Fibroblast of villous mesenchyme (primary cell): Measurements from ENCODE around the gene GPC6. TPM values are rescaled to one million over a fixed set of nuclear protein-coding genes. Genes with fewer than 3 reads are reported as not detected.

Source experiments
- DNase-seq: peaks from one replicate; pipeline ENCODE4 v3.0.0-alpha.2; 2010; ENCODE audit warnings: low read depth
- H3K4me3 ChIP-seq: 2 replicates; pipeline ENCODE4 v1.5.1; 2011; ENCODE audit warnings: low read depth, mild to moderate bottlenecking, low read length
- total RNA-seq: library from RNA; depleted of rRNA; stranded (reverse); fragments of >200 nt; gene quantifications from 2 replicates; pipeline ENCODE4 v1.2.3, GENCODE V29; 2012
- TF ChIP-seq, protein P1 (sequence below): IDR thresholded peaks from 2 replicates; pipeline ENCODE4 v1.5.1; 2012; ENCODE audit warnings: low read depth, mild to moderate bottlenecking, low read length; ENCODE audit not compliant: insufficient read depth

GPC6 gene
- total RNA-seq, 1 donor, result 6.0 TPM

DNA sequence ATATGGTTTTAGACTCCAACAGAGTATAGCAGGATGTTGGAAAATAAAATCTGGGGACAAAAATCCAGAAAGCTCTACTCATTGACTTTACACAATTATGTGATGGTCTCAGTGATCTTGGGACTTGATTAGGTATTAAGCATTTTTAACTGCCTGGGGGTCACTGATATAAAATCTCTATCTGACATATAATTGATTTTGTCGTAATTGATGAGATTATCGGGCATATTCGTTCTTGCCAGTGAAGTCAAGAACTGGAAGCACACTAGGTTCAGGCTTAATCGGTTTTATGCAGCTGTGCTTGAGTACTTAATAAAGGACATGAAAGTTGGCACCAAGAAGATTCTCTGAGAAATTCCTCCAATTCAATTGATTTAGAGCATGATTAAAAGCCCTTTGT is 862.1 kb downstream of the GPC6 start:
- no peak overlapping the region for H3K4me3 ChIP-seq
- TF ChIP-seq, protein P1, sequence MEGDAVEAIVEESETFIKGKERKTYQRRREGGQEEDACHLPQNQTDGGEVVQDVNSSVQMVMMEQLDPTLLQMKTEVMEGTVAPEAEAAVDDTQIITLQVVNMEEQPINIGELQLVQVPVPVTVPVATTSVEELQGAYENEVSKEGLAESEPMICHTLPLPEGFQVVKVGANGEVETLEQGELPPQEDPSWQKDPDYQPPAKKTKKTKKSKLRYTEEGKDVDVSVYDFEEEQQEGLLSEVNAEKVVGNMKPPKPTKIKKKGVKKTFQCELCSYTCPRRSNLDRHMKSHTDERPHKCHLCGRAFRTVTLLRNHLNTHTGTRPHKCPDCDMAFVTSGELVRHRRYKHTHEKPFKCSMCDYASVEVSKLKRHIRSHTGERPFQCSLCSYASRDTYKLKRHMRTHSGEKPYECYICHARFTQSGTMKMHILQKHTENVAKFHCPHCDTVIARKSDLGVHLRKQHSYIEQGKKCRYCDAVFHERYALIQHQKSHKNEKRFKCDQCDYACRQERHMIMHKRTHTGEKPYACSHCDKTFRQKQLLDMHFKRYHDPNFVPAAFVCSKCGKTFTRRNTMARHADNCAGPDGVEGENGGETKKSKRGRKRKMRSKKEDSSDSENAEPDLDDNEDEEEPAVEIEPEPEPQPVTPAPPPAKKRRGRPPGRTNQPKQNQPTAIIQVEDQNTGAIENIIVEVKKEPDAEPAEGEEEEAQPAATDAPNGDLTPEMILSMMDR, result no peak
- DNase-seq, result no peak

DNA sequence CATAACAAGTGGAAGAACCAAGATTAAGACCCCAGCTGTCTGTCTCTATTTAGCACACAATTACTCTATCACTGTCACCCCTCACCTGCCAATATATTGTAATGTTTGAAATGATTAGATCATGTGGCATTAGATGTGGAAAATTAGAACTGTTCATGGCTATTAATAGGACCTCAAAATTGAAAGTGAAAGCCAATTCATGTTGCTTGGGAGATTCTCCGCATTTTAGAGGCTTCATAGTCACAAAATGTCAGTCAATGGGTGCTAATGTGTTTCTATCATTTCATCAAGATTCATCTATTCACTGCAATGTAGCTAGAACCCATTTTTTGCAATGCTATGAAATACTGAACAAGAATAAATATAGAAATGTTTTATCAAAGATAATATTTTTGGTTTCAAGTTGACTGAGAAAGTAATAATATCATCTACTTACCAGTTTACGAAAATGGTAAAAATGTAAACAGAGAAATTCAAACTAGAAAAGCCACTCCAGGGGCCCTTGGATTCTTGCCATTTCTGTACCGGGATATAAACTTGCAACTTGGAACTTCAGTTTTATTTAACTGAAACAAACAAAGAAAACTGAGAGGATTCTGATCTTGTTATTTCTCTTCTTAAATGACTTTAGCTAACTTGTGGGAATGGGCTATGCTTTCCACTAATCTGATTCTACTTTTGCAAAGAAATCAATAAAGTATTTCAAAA is 864.3 kb downstream of the GPC6 start:
- no peak overlapping the region for H3K4me3 ChIP-seq
- DNase-seq, result no peak

DNA sequence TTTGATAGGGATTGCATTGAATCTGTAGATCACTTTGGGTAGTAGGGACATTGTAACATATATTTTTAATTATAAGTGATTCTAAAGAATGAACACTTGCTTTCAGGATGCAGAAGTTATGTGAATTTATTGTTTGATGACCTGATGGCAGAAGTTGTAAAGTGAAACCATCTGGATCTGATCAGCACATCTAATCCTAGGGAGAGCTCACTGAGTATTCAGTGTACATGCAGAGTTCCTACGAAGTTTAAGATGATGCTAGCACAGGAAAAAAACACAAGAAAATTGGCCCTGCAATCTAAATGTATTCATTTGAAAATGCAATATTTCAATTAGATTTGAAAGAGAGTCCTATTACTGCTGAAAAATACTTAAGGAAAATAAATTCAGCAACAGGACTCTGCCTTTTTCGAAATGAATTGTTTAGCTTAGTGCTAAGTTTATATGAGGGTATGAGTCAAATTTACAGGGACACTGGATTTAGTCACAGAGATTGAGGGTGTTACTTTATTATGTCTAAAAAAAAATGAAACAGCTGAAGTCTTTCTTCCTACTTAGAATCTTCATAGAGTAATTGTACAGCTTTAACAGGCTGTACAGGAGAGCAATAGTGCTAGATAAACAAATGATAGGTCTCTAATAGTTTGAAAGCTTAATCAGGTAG is 867.2 kb downstream of the GPC6 start:
- TF ChIP-seq, protein P1, result no peak
- no peak overlapping the region for H3K4me3 ChIP-seq
- DNase-seq, result peak; percentile 59

More for the DNA sequence above, 864.3 kb downstream of the GPC6 start:
- TF ChIP-seq, protein P1, result no peak

DNA sequence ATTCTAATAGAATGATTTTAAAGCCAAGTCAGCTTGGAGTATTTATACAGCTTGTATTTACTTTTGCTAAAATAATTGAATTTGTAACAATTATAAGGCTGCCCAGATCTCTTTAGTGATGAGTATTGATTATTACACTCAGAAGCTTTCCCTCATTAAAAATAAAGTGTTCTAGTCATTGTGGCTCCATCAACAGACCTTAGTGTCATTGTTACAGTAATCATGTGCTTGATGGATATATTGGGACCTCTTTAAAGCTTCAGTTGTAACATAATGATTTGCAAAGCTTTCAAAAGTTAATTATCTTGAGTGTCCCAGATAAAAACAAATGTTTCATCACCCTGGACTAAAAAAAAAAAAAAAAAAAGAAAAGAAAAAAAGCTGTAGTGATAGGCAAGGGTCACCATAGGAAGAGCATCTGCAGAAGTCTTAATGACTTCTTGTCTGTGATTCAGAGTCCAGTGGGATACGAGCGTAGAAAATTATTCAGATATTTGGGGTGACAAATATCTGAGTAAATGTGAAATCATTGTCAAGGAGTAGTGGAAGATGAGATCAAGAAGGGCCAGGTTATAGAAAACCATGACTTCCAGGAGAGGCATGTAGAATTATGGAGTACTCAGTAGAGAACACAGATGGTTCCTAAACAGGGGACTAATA is 883.2 kb downstream of the GPC6 start:
- DNase-seq, result no peak
- TF ChIP-seq, protein P1, result no peak
- no peak overlapping the region for H3K4me3 ChIP-seq

DNA sequence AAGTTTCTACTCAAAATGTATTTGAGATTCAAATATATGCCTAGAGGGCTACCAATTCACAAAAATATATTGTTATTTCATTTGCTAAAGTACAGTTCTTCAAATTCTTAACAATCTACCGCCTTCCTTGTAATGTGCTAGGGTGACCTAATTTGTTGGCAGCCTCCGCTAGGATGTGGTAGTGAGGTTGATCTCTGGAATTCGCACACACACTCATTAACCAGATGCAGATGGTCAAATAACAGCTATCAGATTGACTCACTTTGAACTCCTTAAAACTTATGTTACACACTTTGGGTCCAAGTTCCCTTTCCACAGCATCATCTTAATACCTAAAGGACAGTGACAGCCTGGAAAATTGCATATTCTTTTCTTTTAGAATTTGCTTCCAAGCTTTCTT is 885.6 kb downstream of the GPC6 start:
- DNase-seq, result peak; percentile 91
- no peak overlapping the region for H3K4me3 ChIP-seq
- TF ChIP-seq, protein P1, result no peak

DNA sequence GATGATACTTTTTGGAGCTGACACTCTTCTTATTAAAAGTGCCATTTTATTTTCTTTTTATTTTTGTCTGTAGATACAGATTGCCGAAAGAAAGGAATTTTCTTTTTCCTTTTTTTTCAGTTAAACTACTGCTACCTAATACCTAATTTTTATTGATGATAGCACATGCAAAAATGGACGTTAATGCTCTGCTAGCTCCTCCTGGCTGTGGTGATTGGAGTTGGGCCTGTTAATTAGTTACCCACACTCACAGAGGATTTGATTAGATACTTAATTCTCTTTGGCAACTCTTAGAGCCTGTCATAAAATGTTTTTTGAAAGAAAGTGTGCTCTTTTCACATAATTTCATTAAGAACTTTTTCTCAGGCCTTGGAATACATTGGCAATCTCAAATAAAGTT is 886.1 kb downstream of the GPC6 start:
- H3K4me3 ChIP-seq, result no peak overlapping the region
- DNase-seq, result no peak
- TF ChIP-seq, protein P1, result peak; percentile 21
